Frontal cortex (tissue), 4 donors: ENCODE data around the gene PIEZO2. TPM values are rescaled to one million over a fixed set of nuclear protein-coding genes. Genes with fewer than 3 reads are reported as not detected.
"Not testable (repeated sequence)": the region's sequence is repeated elsewhere in the genome, so short reads cannot be mapped to it uniquely, and the experiment has no call there.

Experiments used
- DNase-seq, 2 donors: peaks; one replicate each; pipeline ENCODE4 v3.0.0; 2012; ENCODE audit warnings: low spot score in 2 of 2
- FAIRE-seq: peaks from 2 replicates; lab custom pipeline; 2012; peaks lifted over from hg19 to GRCh38; lab: Jason Lieb, UNC
- total RNA-seq: library from RNA; depleted of rRNA; stranded (reverse); fragments of >200 nt; gene quantifications from one replicate; pipeline ENCODE4 v1.2.3, GENCODE V29; 2014
- donor health status: control.
- donor health status: control.
- donor health status: control.

The PIEZO2 gene
- total RNA-seq, 1 donor from 2014 or later: 2.4 TPM

DNA sequence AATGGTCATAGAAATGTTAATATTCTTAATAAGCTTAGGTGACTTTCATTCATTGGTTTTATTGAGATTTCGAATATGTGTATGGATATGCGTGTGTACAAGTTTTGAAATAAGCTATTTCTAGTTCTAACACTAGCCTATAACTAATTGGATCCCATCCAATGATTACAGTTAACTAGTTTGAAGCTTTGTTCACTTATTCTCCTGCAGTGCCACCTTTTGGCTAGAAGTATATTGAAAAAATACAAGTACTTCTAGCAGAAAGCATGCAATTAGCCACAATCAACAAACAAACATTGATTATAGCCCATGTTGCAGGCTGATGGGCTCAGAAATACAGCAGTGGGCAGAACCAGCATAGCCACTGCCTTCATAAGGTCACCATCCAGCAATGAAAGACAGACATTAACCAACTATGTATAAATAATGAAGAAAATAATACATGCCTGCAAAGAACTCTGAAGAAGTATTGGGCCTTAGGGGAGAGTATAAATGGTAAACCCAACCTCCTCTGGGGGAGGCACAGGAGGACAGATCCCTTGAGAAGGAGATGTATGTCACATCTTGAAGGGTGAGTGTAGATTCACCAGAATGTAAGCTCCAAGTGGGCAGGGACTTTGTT is 5.1 kb upstream of the PIEZO2 start:
- DNase-seq: peak in 1 of 2 donors; percentile 49

DNA sequence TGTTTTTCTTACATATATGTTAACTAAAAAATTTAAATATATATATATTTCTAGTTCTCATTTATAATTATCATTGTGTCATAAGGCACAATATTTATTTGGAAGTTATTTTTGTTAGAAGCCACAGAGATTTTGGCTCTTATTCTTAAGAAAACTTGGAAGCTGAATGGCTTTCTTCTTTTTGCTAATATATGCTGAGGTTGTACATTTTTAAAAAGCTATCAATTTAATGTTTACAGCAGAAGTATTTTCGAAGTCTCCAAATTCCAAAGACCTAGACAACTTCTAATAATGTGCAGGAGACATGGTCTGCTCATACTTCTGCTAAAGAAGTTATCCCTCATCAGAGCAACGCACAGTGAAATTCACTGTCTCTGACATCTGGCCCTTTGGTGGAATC is 3.7 kb upstream of the PIEZO2 start:
- DNase-seq (no peak), FAIRE-seq (no peak)

More for the DNA sequence above, 5.1 kb upstream of the PIEZO2 start:
- FAIRE-seq: peak; percentile 44

DNA sequence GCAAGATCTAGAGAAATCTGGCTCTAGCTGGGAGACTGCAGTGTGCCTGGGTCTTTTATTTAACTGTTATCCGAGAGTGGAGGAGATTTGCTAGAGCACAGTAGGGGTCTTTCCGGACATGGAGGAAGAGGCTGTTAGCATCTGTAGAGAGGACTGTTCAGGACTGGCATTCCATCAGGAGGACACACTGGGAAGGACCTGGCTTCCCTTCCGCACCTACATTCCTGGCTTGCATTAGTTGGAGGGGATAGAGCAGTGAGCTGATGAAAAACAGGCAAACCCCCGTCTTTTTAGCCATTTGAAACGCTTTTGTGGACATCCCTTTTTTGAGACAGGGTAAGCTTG is 874 bp upstream of the PIEZO2 start:
- FAIRE-seq (no peak), DNase-seq (no peak)

DNA sequence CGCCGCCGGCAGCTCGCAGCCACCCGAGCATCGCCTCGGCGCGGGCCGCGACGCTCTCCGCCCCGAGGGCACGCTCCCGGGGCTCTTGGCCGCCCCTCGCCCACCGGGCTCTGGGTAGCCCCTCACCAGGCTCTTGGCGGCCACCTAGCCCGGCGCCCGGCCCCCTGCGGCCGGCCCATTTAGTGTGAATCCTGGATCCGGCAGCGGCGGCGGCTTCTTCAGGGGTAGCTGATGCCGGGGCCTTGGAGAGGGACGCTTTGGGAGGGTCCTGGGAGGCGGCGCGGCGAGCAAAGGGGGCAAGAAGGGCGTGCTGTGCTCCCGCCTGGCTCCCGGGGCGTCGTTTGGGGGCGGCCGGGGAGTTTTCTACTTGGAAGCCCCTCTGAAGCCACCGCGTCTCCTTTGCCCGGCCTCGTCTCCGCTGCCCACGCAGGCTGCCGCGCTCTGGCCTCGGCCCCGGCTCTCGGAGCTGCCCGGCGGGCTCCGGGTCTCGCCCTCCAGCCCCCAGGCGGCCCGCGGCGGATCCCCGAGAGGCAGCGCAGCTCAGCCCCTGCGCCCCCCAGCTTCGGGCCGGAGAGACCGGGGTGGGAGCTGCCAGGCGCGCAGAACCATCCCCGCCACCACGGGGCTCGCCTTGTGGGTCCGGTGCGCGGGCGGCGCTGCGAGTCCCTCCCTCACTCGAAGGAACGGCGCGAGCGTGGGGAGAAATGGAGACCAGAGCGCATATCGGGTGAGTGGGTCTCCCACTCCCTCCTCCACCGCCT is 509 bp downstream of the PIEZO2 start:
- DNase-seq: peak; percentile 19 to 59
- FAIRE-seq: no peak

DNA sequence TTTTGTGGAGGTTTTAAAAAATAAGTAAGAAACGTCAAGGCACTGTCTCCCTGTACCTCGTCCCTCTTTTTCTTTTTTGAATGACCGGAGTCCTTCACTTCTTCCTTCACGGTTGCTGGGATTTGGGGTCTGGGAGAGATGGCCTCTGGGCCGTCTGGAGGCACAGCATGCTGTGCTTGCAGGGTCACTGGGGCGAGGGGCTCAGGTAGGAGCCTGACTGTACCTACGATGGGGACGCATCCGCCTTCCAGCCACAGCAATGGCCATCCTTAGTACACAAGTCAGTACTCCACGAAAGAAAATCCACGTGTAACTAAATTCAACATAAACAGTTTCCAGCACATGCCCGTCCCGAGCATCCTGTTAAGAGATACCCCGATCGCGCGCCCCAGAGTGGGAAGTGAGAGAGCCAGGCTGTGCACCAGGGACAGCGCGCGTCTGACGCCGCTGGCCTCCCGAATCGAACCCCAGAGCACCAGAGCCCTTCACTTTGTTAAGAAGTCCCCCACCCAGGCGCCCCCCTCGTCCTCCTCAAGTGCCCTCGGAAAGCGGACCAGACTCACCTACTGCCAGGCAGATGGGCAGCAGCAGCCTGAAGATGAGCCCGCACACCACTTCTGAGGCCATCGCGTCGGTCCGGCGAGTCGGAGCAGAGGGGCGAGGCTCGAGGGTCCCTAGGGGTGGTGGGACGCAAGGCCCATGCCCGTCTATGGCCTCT is 1.2 kb downstream of the PIEZO2 start:
- no peak for DNase-seq
- no peak for FAIRE-seq

DNA sequence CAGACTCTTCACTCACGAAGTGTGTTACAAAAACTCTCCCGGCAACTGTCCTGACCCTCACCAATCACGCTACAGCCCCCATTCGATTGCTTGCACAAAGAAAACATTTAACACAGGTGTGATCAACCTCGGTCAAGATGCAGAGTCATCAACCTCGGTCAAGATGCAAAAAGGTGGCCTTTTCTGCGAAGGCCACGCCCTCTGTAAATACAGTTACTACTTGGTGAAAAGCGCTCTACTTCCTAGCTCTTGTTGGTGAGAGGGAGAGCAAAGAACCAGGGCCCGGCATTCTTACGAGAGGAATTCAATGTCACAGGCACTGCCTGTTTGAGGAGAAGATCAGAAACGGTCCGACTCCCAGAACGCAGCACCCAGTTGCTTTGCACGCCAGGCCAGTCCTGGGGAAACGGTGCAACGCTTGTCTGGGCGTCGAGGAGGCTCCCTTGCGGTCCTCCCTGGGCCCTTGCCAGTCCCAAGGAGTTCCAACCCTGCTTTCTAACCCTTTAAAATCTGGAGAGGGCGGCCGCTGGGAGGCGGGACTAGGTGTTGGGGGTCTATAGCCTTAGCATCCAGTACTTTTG is 1.9 kb downstream of the PIEZO2 start:
- DNase-seq: no peak
- no peak for FAIRE-seq

DNA sequence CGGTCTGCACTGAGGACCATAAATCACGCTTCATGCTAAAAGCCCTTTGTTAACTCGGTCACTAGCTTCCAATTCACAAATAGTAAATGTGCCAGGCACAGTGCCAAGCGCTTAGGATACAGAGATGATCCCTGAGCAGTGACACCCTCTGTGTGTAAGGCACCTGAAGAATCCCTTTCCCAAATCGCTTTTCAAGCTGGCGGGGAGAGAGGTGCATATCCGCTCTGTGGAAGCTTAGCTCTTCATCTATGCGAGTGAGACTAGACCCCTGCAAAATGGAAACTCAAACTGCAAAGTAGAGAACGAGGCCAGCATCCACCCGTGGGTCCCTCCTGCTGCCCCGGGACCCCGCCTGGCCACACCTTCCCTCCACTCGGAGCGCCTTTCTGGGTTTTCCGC is 2.4 kb downstream of the PIEZO2 start:
- DNase-seq: no peak
- FAIRE-seq: no peak

DNA sequence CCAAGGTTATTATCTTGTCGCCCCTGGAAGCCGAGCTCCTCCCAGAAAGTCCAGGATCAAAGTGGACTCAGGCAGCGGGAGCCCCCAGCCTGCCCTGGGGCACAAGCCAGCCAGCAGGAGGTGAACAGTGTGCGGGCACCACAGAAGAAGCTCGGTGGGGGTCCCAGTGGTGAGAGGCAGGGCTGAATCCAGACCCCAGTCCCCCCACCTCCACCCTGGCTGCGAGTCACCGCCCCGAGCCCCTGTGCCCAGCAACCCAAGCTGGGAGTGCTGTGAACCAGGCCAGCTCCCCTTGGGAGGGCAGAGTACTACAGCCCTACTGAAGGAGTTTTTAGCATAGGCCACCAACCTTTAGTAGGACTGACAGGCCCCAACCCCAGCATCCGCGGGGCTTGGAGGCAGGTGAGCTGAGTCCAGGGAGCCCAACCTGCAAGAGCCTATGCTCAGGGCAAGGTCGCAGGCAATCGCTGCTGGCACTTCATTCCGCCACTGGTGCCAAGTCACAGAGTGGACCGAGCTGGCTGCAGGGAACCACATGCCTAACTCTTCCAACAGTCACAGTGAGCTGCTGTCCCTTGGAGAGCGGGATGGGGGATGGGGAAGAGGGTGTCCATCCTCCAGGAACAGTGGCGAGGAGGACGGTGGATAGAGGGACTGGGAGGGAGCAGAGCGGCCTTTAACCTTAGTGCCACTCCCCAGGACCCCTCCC is 3.0 kb downstream of the PIEZO2 start:
- DNase-seq: peak; percentile 25 to 59
- FAIRE-seq: no peak

DNA sequence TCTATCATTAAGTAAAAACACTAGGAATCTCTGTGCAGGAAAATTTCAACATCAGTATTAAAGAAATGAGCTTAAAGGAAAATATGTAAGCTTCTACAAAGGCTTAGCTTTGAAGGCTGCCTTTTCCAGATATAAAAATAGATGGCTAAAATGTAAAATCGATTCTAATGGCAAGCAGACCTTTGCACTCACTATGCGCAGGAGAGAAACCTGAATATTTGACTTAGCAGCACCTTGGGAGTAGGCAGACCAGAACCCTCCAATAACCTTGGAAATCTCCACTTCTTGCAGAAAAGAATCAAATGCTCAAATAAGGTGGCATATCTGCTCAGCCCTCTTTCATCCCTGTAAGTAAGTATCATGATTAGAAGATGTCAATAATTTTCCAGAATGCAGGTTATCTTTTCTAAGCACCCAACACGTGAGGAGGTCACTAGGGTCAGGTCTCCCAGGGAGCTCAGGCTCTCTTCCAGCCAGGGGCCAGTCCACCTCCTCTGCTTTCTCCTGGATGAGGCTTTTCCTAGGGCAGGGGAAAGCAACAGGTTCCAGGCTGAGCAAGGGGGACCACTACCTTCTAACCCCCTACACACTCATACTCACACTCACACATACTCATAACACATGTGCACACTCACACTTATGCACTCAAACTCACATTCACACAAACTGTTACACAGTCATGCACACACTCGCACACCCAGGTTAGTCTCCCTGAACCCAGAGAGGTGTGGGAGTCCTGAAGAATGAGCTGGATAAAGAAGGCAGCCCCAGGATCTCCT is 3.8 kb downstream of the PIEZO2 start:
- no peak for DNase-seq
- no peak for FAIRE-seq

DNA sequence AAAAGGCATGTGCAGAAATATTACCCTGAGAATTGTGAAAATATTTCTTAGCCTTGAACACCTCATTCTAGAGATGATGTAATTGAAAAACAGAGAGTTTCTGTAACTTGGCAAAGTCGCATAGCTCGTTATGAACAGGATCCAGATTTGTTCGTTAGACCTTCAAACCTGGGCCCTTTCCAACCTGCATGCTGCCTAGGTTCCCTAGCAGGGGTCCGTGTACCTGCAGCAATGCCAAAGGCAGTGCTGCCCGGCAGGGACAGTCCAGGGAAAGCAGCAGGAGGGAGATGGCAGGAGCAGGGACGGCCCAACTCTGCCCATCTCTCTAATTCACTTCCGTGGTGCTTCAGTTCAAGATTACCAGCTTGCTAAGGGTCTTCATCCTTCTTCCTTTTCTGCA is 12.0 kb downstream of the PIEZO2 start:
- DNase-seq (no peak), FAIRE-seq (no peak)

DNA sequence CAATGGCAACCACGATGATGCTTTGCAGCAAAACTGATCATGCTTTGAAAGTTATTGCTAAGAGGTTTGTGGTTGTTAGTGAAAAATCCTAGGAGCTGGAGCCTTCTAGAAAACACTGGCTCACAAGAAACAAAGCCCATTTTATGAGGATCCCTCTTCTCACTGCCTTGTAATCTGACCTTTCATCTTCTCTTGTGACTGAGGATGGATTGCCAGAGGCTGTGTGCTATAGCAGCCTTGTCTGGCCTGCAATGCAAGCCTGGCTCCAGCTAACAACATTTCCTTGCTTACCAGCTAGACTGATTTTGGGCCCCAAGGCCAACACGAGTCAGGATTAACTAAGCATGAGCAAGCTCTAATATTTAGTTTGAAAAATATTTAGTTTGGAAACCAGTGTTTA is 13.1 kb downstream of the PIEZO2 start:
- FAIRE-seq: no peak
- no peak for DNase-seq

DNA sequence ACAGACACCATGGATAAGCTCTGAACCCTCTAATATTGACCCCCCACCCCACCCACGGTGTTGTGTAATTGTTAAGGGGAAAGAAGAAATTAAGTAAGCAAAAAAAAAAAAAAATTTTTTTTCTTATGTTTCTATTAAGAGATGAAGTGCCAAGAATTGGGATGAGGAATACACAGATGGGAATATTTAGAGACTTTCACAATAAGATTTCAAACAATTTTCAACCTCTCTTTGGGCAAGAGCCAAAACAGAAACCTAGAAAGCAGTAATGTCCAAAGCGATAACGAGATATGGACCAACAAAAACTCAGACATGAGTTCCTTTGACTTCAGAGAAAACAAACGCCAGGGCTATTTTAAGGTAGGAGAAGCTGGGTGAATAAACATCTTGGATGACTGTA is 14.4 kb downstream of the PIEZO2 start:
- FAIRE-seq (no peak), DNase-seq (no peak)

DNA sequence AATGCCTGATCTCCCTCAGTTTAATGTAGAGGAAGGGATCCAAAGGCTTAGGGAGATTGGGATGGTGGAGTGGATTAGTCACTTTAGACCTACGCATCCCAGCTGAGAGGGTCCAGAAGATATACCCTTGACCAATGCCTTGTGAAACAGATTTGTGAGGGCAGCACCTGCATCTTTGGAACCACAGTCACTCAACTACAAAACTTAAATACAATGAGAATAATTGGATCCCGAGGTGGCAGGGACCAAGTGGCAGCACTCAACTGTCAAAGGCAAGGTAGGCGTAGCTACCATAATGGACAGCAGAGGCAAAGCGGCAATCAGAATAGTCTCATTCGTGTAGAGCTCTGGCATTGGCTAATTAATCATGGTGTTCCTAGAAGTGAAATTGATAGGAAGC is 20.3 kb downstream of the PIEZO2 start:
- DNase-seq, FAIRE-seq: not testable (repeated sequence)

DNA sequence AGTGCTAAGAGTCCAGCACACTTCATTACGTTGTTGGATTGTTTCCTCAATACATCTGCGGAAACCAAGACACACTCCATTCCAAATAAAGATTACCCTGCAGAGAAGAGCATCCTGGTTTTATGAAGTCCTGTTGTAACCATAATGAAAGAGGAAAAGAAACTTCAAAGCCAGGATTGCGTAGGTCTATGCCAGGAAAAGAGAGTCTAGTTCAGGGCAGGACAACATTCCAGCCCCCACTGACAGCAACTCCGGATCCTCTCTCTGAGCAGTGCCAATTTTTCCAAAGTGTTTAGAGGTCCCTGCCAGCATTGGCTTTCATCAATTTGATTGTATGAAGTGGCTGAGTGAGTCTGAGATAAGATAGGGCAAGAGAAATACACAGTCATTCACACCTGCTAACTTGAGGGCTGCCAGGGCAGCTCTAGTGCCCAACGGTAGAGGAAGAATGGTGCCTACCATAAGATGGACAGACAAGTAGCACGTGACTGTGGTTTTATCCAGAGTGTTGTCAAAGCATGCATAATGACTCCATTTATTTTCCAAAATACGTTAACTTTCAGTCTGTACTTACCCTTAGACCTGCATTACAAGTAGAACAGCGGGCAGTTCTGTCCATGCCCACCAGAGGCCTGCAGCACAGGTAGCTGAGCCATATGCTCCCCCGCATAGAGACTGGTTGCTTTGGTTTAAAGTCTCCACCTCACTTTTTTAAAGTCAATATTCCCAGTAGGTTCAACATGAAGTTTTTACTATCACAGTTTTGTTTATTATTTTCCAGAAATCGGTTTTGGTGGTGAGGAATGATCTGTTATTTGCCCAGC is 23.7 kb downstream of the PIEZO2 start:
- FAIRE-seq: no peak
- DNase-seq: no peak

DNA sequence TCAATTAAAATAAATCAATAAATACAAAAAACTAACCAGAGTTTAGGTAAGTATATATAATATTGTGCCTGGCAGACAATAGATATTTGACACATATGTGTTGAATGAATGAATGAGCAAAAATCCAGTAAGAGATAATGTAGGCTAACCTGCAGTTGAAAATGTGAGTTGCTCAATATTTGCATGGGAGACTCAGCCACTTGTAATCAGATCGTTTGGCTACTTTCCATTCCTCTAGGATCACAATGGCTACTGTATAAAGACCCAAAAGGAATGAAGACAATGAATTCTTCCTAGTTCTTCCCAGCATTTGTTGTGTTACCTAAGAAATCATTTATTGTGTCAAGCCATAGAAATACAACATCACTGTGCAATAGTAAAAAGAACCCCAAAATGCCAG is 25.3 kb downstream of the PIEZO2 start:
- no peak for FAIRE-seq
- DNase-seq: no peak

DNA sequence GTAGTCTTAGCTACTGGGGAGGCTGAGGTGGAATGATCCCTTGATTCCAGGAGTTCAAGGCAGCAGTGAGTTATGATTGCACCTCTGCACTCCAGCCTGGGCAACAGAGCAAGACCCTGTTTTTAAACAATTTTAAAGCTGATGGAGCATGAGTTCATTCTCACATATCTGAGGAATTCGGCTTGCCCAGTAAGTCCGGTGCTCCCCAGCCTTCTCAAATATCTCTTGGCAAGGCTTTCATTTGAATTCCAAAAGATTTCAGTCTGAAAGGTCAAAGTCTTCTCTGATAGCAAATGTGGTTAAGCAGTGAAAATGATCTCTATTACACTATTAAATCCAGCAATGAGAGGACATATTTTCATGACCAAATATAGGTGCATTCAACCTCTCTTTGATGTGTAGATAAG is 27.9 kb downstream of the PIEZO2 start:
- no peak for DNase-seq
- FAIRE-seq: no peak

DNA sequence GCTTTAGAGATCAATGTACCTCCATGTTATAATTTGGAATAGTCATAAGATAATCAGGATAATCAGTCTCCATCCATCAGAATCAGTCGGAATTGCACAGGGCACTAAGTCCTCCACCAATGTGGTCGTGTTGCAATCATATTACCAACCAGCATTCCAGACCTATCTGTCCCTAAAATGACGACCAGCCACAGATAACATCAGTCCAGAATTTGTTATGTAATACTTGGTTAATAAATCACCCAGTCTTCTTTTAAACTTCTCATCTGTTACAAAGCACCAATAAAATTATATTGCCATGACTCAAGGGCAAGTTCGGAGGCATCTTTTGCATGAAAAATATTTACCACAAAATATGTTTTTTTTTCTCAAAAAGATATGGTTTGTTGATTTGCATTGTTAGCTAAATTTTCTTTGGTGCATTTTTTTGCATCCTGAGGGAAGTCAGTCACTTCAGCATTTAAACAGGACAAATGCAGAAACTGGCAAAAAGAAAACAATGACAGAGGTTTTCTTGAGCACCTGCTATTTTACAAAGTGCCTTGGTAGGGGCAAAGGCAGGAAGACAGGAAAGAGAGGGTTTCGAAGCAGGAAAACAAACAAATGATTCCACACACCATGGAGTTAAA is 29.3 kb downstream of the PIEZO2 start:
- DNase-seq: no peak
- no peak for FAIRE-seq

DNA sequence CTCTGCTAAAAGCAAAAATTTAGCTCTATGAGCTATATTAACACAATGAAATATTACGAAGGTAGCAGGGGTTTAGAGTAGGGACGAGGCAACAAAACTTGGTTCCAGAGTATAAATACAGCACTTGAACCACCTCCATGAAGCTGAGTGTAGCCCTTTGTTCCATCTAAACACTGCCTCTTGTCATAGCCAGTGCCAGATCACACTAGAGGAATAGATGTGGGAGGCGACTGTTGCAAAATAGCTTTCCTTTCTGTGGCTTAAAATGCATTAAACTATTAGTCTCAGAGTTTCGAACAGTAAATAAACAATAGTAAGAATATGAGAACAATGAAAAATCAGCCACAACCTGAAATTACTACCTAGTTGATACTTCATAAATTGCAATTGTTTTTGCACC is 29.8 kb downstream of the PIEZO2 start:
- DNase-seq (peak; percentile 22 to 41), FAIRE-seq (peak; percentile 77)
